HG03175 (cell line): ENCODE results near the gene PTPRA.
"Not testable (repeated sequence)": the region's sequence is repeated elsewhere in the genome, so short reads cannot be mapped to it uniquely, and the experiment has no call there.

Source experiments
- ATAC-seq: cut with Tn5 transposase; IDR thresholded peaks from one replicate; pipeline ENCODE4 v1.9.1; 2021; ENCODE audit warnings: mild to moderate bottlenecking, moderate library complexity; ENCODE audit not compliant: unreplicated experiment

The PTPRA gene

GRCh38 chr20:2984028-2984501 is 110.8 kb downstream of the PTPRA start:
- ATAC-seq, result peak; percentile 66

GRCh38 chr20:2984956-2985661 is 111.8 kb downstream of the PTPRA start:
- ATAC-seq, result no peak

- ATAC-seq, result no peak
These were observed 113.2 kb downstream of the PTPRA start for GRCh38 chr20:2986466-2986865.

GRCh38 chr20:2987861-2988260 is 114.6 kb downstream of the PTPRA start:
- ATAC-seq, result no peak

- ATAC-seq, result no peak
These were observed 118.3 kb downstream of the PTPRA start for GRCh38 chr20:2991532-2991931.

GRCh38 chr20:2993250-2993649 is 120.0 kb downstream of the PTPRA start:
- no peak for ATAC-seq

GRCh38 chr20:2995796-2996195 is 122.5 kb downstream of the PTPRA start:
- ATAC-seq, result no peak

GRCh38 chr20:2998728-2999127 is 125.4 kb downstream of the PTPRA start:
- ATAC-seq, result no peak

GRCh38 chr20:3000852-3001523 is 127.7 kb downstream of the PTPRA start:
- no peak for ATAC-seq

GRCh38 chr20:3003416-3003815 is 130.1 kb downstream of the PTPRA start:
- ATAC-seq, result no peak

GRCh38 chr20:3010985-3011723 is 137.9 kb downstream of the PTPRA start:
- ATAC-seq, result no peak

GRCh38 chr20:3011752-3012151 is 138.5 kb downstream of the PTPRA start:
- ATAC-seq, result no peak

GRCh38 chr20:3013771-3014170 is 140.5 kb downstream of the PTPRA start:
- no peak for ATAC-seq

GRCh38 chr20:3014179-3014578 is 140.9 kb downstream of the PTPRA start:
- ATAC-seq, result no peak

GRCh38 chr20:3014662-3015061 is 141.4 kb downstream of the PTPRA start:
- no peak for ATAC-seq

- not testable (repeated sequence) for ATAC-seq
These were observed 142.0 kb downstream of the PTPRA start for GRCh38 chr20:3015302-3015701.

- no peak for ATAC-seq
These were observed 148.0 kb downstream of the PTPRA start for GRCh38 chr20:3021327-3021726.

GRCh38 chr20:3021777-3022176 is 148.5 kb downstream of the PTPRA start:
- no peak for ATAC-seq

GRCh38 chr20:3022559-3023490 is 149.5 kb downstream of the PTPRA start:
- ATAC-seq, result not testable (repeated sequence)

- no peak for ATAC-seq
These were observed 154.7 kb downstream of the PTPRA start for GRCh38 chr20:3027987-3028386.
